ENCODE results near the gene FLOT1. TPM values are rescaled to one million over a fixed set of nuclear protein-coding genes. Genes with fewer than 3 reads are reported as not detected.

The FLOT1 gene
- total and polyA plus RNA-seq, 2 experiments from 2014 or later, result 208 to 236 TPM

GRCh38 chr6:30752157-30752927, 9.9 kb upstream of the FLOT1 start:
- no peaks in the 10 kb centered on the region for H3K9me3 ChIP-seq (ENCODE audit: low read depth)
- H3K27ac ChIP-seq, result peak overlapping the region; percentile 59
- no peaks in the 10 kb centered on the region for H3K36me3 ChIP-seq
- DNase-seq (ENCODE audit: low read depth in 1 of 2, low spot score in 1 of 2), result peak in 1 of 2 donors; percentile 100
- peaks cover 12% of the 10 kb centered on the region for H3K4me1 ChIP-seq (ENCODE audit: low read depth)
- no peaks in the 10 kb centered on the region for H3K27me3 ChIP-seq
- TF ChIP-seq CTCF (IDR thresholded peaks at IDR 0.05; ENCODE audit: low read depth, low read length), result no peak
- H3K4me3 ChIP-seq, result no peak overlapping the region

GRCh38 chr6:30750379-30750668, 7.8 kb upstream of the FLOT1 start:
- H3K36me3 ChIP-seq, result no peaks in the 10 kb centered on the region
- no peaks in the 10 kb centered on the region for H3K27me3 ChIP-seq
- no peak overlapping the region for H3K4me3 ChIP-seq
- H3K27ac ChIP-seq, result no peak overlapping the region
- H3K4me1 ChIP-seq (ENCODE audit: low read depth), result peaks cover 7% of the 10 kb centered on the region
- DNase-seq (ENCODE audit: low read depth in 1 of 2, low spot score in 1 of 2), result no peak
- no peak for TF ChIP-seq CTCF (IDR thresholded peaks at IDR 0.05; ENCODE audit: low read depth, low read length)
- no peaks in the 10 kb centered on the region for H3K9me3 ChIP-seq (ENCODE audit: low read depth)

- H3K9me3 ChIP-seq (ENCODE audit: low read depth), result no peaks in the 10 kb centered on the region
- H3K36me3 ChIP-seq, result no peaks in the 10 kb centered on the region
- no peak for TF ChIP-seq CTCF (IDR thresholded peaks at IDR 0.05; ENCODE audit: low read depth, low read length)
- peaks cover 7% of the 10 kb centered on the region for H3K4me1 ChIP-seq (ENCODE audit: low read depth)
- no peak overlapping the region for H3K27ac ChIP-seq
- no peaks in the 10 kb centered on the region for H3K27me3 ChIP-seq
- no peak overlapping the region for H3K4me3 ChIP-seq
- DNase-seq (ENCODE audit: low read depth in 1 of 2, low spot score in 1 of 2), result no peak
Observed at GRCh38 chr6:30749554-30750378, 7.3 kb upstream of the FLOT1 start.

- Histone ChIP-seq H3K27ac (no peak overlapping the region), H3K9me3 (ENCODE audit: low read depth) (no peaks in the 10 kb centered on the region), H3K27me3 (no peaks in the 10 kb centered on the region), H3K4me1 (ENCODE audit: low read depth) (peaks cover 7% of the 10 kb centered on the region), H3K36me3 (no peaks in the 10 kb centered on the region), H3K4me3 (no peak overlapping the region)
- no peak for DNase-seq (ENCODE audit: low read depth in 1 of 2, low spot score in 1 of 2)
- no peak for TF ChIP-seq CTCF (IDR thresholded peaks at IDR 0.05; ENCODE audit: low read depth, low read length)
Observed at GRCh38 chr6:30748851-30749540, 6.5 kb upstream of the FLOT1 start.

- DNase-seq (ENCODE audit: low read depth in 1 of 2, low spot score in 1 of 2), result no peak
- Histone ChIP-seq H3K9me3 (ENCODE audit: low read depth) (no peaks in the 10 kb centered on the region), H3K27ac (no peak overlapping the region), H3K36me3 (no peaks in the 10 kb centered on the region), H3K27me3 (no peaks in the 10 kb centered on the region), H3K4me1 (ENCODE audit: low read depth) (peaks cover 7% of the 10 kb centered on the region), H3K4me3 (no peak overlapping the region)
- TF ChIP-seq CTCF (IDR thresholded peaks at IDR 0.05; ENCODE audit: low read depth, low read length), result no peak
Observed at GRCh38 chr6:30747902-30748769, 5.6 kb upstream of the FLOT1 start.

Data from cardiac muscle cell (in vitro differentiated cells and primary cell).